ENCODE data around the gene ACIN1.
A peak's percentile ranks its signal among the peaks of the same experiment; 100 is the strongest.
"Not testable (repeated sequence)": the region's sequence is repeated elsewhere in the genome, so short reads cannot be mapped to it uniquely, and the experiment has no call there.

Gene ACIN1

DNA sequence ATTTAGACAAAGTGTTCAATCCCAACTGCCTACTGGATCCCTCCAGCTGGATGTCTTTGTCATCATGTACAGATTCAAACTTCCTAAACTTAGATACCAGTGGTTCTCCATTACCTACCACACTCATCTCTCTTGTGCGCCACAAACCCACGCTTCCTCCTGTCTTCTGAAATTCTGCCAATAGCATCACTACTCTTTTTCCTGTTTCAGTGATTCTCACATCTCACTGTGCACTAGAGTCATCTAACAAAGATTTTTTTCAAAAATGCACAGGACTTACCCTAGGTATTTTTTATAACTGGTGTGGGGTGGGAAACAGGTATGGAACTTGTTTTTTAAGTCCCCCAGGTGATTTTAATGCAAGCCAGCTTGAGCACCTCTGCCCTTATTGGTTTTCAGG lies 66.1 kb downstream of the ACIN1 start:
- no peak for ATAC-seq (ENCODE audit: low read depth)

DNA sequence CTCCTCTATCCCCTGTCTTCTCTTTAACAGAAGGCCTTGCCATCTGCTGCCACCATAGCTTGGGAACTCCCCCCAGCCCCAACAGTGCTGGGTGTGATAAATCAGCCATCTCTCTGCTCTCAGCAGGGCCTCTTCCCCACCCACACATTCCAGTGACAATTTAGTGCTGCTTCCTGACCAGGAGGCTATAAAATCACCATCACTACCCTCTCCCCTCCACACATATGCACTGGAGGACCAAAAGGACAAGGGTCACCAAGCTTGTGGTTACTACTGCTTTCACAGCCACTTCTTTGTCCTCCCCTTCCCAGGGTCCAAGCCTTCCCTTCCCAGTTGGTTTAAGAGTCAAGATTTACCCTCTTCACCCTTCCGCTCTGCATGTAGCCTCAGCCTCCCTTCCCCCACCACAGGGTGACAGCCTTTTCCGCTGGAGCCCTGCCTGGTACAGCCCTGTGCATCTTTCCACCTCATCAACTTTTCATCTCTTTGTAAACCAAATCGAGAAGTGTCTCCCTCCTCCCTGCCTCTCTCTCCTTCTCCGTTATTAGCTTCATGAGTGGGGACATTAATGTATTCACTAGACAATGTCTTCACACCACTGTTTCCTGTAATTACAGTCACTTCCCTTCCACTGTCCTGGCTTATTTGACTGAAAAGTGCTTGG lies 69.7 kb downstream of the ACIN1 start:
- Mint-ChIP-seq H3K4me1 (peaks cover 17% of the 10 kb centered on the region), H3K27ac (no peak overlapping the region), H3K27me3 (no peaks in the 10 kb centered on the region), H3K36me3 (peaks cover 26% of the 10 kb centered on the region), H3K4me3 (no peak overlapping the region), H3K9me3 (no peaks in the 10 kb centered on the region)
- DNase-seq (ENCODE audit: low spot score in 2 of 2) (no peak), ATAC-seq (ENCODE audit: low read depth) (no peak)

More for the DNA sequence above, 66.1 kb downstream of the ACIN1 start:
- no peak overlapping the region for H3K4me3 Mint-ChIP-seq
- H3K27ac Mint-ChIP-seq = no peak overlapping the region
- DNase-seq (ENCODE audit: low spot score in 2 of 2) = no peak
- H3K36me3 Mint-ChIP-seq = peaks cover 34% of the 10 kb centered on the region
- peaks cover 25% of the 10 kb centered on the region for H3K4me1 Mint-ChIP-seq
- H3K27me3 Mint-ChIP-seq = no peaks in the 10 kb centered on the region
- no peaks in the 10 kb centered on the region for H3K9me3 Mint-ChIP-seq

GRCh38 chr14:23024612-23025075 lies 70.3 kb downstream of the ACIN1 start:
- no peak overlapping the region for H3K4me3 Mint-ChIP-seq
- DNase-seq (ENCODE audit: low spot score in 2 of 2) (no peak), ATAC-seq (ENCODE audit: low read depth) (no peak)
- no peaks in the 10 kb centered on the region for H3K27me3 Mint-ChIP-seq
- H3K4me1 Mint-ChIP-seq = peaks cover 17% of the 10 kb centered on the region
- no peaks in the 10 kb centered on the region for H3K9me3 Mint-ChIP-seq
- no peak overlapping the region for H3K27ac Mint-ChIP-seq
- H3K36me3 Mint-ChIP-seq = peaks cover 26% of the 10 kb centered on the region

DNA sequence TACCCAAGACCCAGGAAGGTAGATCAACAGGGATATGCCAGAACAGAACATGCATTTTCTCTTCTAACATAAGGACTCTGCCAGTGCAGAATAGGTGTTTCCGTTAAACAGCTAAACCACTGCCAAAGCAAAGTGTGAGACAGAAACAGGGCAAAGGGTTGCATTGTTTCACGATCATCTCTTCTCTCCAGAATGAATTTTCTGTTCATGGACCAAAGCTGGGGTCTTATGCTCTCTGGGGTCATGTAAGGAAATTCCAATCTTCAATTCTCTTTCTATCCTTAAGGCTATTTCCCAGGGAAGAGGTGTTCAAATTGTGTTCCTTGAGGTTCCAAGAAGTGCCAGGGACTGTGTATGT lies 71.2 kb downstream of the ACIN1 start:
- no peak overlapping the region for H3K27ac Mint-ChIP-seq
- peaks cover 21% of the 10 kb centered on the region for H3K36me3 Mint-ChIP-seq
- no peaks in the 10 kb centered on the region for H3K9me3 Mint-ChIP-seq
- DNase-seq (ENCODE audit: low spot score in 2 of 2) = no peak
- H3K4me3 Mint-ChIP-seq = no peak overlapping the region
- no peaks in the 10 kb centered on the region for H3K27me3 Mint-ChIP-seq
- H3K4me1 Mint-ChIP-seq = peaks cover 11% of the 10 kb centered on the region
- ATAC-seq (ENCODE audit: low read depth) = no peak

GRCh38 chr14:23023022-23023794 lies 71.7 kb downstream of the ACIN1 start:
- H3K9me3 Mint-ChIP-seq = no peaks in the 10 kb centered on the region
- H3K36me3 Mint-ChIP-seq = peaks cover 19% of the 10 kb centered on the region
- ATAC-seq (ENCODE audit: low read depth) (no peak), DNase-seq (ENCODE audit: low spot score in 2 of 2) (no peak)
- no peaks in the 10 kb centered on the region for H3K27me3 Mint-ChIP-seq
- H3K4me1 Mint-ChIP-seq = peaks cover 10% of the 10 kb centered on the region
- H3K27ac Mint-ChIP-seq = peak overlapping the region; percentile 20
- no peak overlapping the region for H3K4me3 Mint-ChIP-seq

GRCh38 chr14:23021889-23022442 lies 73.0 kb downstream of the ACIN1 start:
- DNase-seq (ENCODE audit: low spot score in 2 of 2) = no peak
- Mint-ChIP-seq H3K36me3 (peaks cover 18% of the 10 kb centered on the region), H3K4me3 (no peak overlapping the region)

GRCh38 chr14:23021434-23021833 lies 73.5 kb downstream of the ACIN1 start:
- peaks cover 18% of the 10 kb centered on the region for H3K36me3 Mint-ChIP-seq
- H3K4me3 Mint-ChIP-seq = no peak overlapping the region
- H3K27ac Mint-ChIP-seq = no peak overlapping the region
- H3K4me1 Mint-ChIP-seq = peaks cover 7% of the 10 kb centered on the region
- no peaks in the 10 kb centered on the region for H3K27me3 Mint-ChIP-seq
- DNase-seq (ENCODE audit: low spot score in 2 of 2) (no peak), ATAC-seq (ENCODE audit: low read depth) (no peak)
- no peaks in the 10 kb centered on the region for H3K9me3 Mint-ChIP-seq

More at GRCh38 chr14:23021889-23022442, 73.0 kb downstream of the ACIN1 start:
- no peak for ATAC-seq (ENCODE audit: low read depth)
- Mint-ChIP-seq H3K4me1 (peaks cover 7% of the 10 kb centered on the region), H3K27ac (no peak overlapping the region), H3K27me3 (no peaks in the 10 kb centered on the region), H3K9me3 (no peaks in the 10 kb centered on the region)

- Mint-ChIP-seq H3K36me3 (peaks cover 11% of the 10 kb centered on the region), H3K27ac (no peak overlapping the region), H3K4me1 (peaks cover 5% of the 10 kb centered on the region), H3K27me3 (no peaks in the 10 kb centered on the region), H3K4me3 (no peak overlapping the region), H3K9me3 (no peaks in the 10 kb centered on the region)
- no peak for DNase-seq (ENCODE audit: low spot score in 2 of 2)
- ATAC-seq (ENCODE audit: low read depth) = no peak
Measured at GRCh38 chr14:23020143-23021128, 74.5 kb downstream of the ACIN1 start.

- Mint-ChIP-seq H3K27ac (no peak overlapping the region), H3K36me3 (peaks cover 3% of the 10 kb centered on the region), H3K4me1 (peaks cover 4% of the 10 kb centered on the region), H3K27me3 (no peaks in the 10 kb centered on the region), H3K4me3 (no peak overlapping the region), H3K9me3 (no peaks in the 10 kb centered on the region)
- DNase-seq (ENCODE audit: low spot score in 2 of 2) (no peak), ATAC-seq (ENCODE audit: low read depth) (no peak)
Measured at GRCh38 chr14:23018107-23018506, 76.8 kb downstream of the ACIN1 start.

DNA sequence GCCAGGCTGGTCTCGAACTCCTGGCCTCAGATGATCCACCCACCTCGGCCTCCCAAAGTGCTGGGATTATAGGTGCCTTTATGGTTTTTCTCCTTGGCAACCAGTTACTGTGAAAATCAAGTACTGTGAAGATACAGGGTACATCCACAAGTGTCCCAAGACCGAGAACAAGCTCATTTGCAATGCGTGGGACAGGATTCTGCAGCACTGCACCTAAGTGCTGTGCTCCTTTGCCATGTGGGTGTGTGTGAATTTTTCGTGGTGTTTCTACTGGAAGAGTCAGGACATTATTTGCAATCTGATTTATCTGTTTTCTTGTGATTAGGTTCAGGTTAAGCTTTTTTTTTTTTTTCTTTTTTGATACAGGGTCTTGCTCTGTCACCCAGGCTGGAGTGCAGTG lies 77.8 kb downstream of the ACIN1 start:
- Mint-ChIP-seq H3K36me3 (peaks cover 3% of the 10 kb centered on the region), H3K9me3 (no peaks in the 10 kb centered on the region), H3K27me3 (no peaks in the 10 kb centered on the region), H3K4me3 (no peak overlapping the region), H3K27ac (no peak overlapping the region), H3K4me1 (no peaks in the 10 kb centered on the region)
- DNase-seq (ENCODE audit: low spot score in 2 of 2) (no peak), ATAC-seq (ENCODE audit: low read depth) (no peak)

GRCh38 chr14:23015618-23016017 lies 79.3 kb downstream of the ACIN1 start:
- no peak for ATAC-seq (ENCODE audit: low read depth)
- H3K4me3 Mint-ChIP-seq = no peak overlapping the region
- no peak for DNase-seq (ENCODE audit: low spot score in 2 of 2)
- no peaks in the 10 kb centered on the region for H3K4me1 Mint-ChIP-seq
- no peaks in the 10 kb centered on the region for H3K9me3 Mint-ChIP-seq
- no peaks in the 10 kb centered on the region for H3K36me3 Mint-ChIP-seq
- no peaks in the 10 kb centered on the region for H3K27me3 Mint-ChIP-seq
- H3K27ac Mint-ChIP-seq = no peak overlapping the region

DNA sequence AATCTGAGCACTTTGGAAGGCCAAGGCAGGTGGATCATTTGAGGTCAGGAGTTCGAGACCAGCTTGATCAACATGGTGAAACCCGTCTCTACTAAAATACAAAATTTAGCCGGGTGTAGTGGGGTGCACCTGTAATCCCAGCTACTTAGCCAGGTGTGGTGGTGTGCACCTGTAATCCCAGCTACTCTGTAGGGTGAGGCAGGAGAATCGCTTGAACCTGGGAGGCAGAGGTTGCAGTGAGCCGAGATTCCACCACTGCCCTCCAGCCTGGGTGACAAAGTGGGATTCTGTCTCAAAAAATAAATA lies 81.2 kb downstream of the ACIN1 start:
- H3K36me3 Mint-ChIP-seq; H3K4me1 Mint-ChIP-seq; ATAC-seq (ENCODE audit: low read depth); H3K4me3 Mint-ChIP-seq; H3K27ac Mint-ChIP-seq; H3K9me3 Mint-ChIP-seq; DNase-seq (ENCODE audit: low spot score in 2 of 2); H3K27me3 Mint-ChIP-seq: not testable (repeated sequence)

DNA sequence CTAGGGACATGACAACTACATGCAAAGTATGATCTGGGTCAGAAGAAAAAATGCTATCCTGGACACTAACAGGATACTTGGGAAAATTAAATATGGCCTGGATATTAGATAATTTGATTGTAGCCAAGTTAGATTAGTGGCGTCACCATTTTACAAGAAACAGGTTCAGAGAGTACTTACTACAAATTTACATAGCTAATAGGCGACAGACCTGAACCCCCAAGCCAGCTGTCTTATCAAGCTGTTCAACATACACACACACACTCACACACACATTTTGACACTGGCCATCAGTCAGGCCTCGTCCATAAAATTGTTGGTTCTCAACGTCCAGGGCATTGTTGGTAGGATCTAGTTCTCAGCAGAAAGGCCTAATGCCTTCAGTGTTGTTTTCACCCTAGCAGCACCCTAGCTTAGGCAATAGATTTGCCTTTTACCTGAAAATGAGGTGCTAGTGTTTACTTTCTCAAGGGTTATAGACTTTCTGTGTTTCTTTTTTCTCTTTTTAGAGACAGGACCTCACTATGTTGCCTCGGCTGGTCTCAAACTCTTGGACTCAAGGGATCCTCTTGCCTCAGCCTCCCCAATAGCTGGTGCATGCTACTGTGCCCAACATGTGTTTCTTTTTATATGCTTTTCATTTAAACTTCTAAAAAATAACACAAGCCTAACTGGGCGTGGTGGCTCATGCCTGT lies 81.7 kb downstream of the ACIN1 start:
- no peaks in the 10 kb centered on the region for H3K9me3 Mint-ChIP-seq
- no peak for ATAC-seq (ENCODE audit: low read depth)
- H3K27me3 Mint-ChIP-seq = no peaks in the 10 kb centered on the region
- H3K27ac Mint-ChIP-seq = no peak overlapping the region
- H3K4me3 Mint-ChIP-seq = no peak overlapping the region
- H3K36me3 Mint-ChIP-seq = peaks cover 3% of the 10 kb centered on the region
- DNase-seq (ENCODE audit: low spot score in 2 of 2) = no peak
- peaks cover 11% of the 10 kb centered on the region for H3K4me1 Mint-ChIP-seq
